ENCODE data around the gene XPO6.

XPO6 gene

DNA sequence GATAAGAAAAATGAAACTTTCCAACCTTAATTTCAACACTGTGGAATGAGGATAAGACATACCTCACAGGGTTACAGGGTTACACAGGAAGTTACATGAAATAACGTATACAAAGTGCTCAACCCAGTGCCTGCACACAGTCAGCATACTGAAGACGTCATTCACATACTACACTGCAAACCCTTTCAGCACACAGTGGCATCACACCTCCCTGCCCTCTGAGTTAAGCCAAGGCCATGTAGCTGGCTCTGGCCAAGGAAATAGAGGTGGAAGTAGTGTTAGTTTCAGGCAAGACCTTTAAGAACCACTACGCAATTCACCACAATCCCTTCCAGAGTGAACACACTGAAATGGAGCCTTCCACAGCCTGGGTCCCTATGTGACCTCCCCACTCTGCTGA is 101.7 kb downstream of the XPO6 start:
- no peak for FAIRE-seq

GRCh38 chr16:28108590-28109247 is 103.0 kb downstream of the XPO6 start:
- FAIRE-seq: no peak

DNA sequence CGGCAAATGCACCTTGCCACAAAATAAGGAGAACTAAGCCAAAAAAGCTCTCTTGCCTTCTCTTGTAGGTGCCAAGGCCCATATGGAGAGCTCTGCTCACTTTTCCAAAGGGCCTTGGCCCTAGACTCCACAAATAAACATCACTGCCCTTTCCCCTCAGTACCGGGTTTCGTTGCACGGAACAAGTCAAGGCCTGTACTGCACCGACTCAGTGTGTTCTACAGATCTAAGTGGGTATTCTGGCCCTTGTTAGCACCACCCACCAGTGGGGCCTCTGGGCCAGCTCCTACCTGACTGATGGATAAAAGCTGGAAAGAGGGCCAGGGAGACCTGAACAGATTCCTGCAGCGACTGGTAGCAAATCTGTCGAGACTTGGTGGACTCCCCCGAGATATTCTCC is 104.5 kb downstream of the XPO6 start:
- FAIRE-seq: no peak

GRCh38 chr16:28106467-28107215 is 105.1 kb downstream of the XPO6 start:
- no peak for FAIRE-seq

DNA sequence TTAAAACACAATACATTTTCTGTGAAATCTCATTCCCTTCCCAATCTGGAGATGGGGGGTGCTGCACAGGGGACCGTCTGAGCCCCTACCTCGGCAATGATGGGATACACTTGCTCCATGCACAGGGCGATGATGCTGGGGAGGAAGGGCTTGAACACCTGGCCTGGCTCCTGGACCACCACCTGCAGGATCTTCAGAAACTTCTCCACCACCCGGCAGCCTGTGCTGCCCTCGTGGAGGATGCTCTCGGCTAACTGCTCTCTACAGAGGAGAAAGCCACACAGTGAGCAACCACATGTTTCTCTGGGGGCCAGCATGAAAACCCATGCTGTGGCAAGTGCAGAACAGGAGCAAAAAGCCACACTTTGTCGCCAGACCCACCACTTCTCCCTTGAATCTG is 105.8 kb downstream of the XPO6 start:
- no peak for FAIRE-seq

DNA sequence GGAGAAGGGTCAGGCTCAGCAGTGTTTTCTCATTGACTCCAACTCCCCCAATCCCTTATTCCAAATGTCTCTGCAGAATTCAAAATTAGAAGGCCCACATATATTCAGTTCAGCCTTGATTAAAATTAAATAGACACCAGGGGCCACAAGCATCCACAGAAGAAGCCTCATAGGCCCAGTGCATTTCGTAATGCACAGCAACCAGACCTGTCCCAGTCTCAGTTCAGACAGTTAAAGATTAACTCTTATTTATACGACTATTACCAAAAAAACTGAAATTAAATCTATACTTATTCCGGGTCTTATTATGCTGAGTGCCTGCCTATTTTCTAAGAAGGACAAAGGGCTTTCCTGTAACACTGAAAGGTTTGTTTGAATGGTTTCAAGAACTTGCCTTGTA is 106.5 kb downstream of the XPO6 start:
- FAIRE-seq: no peak

- FAIRE-seq: no peak
Observed at GRCh38 chr16:28104404-28104803, 107.4 kb downstream of the XPO6 start.

DNA sequence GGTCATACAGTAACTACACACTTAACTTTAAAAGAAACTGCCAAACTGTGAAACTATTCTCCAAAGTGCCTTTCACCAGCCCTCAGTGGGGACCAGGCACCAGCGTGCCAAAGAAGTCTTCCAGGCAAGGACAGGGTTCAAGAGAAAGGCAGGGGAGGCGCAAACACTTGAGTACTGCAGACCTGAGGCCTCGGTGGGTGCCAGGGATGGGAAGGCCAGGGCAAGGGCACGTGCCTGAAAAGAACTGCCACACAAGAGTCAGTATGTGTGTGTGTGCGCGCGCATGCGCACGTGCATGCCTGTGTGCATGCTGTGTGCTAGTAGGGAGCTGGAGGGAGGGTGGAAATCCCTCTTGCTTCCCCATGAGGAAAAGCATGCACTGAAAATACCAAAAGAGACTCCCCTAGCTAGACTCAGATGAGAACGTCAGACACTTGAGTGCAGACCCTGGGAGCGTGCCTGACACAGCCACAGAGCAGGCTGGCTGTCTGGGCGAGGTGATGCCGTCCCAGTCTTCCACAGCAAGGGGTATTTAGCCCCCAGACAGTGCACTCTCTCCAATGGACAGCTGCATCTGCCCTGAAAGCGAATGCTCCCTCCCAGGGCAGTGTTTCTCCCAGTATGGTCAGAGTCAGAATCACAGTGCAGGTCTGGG is 108.1 kb downstream of the XPO6 start:
- FAIRE-seq: no peak

GRCh38 chr16:28101533-28101890 is 110.3 kb downstream of the XPO6 start:
- no peak for FAIRE-seq

DNA sequence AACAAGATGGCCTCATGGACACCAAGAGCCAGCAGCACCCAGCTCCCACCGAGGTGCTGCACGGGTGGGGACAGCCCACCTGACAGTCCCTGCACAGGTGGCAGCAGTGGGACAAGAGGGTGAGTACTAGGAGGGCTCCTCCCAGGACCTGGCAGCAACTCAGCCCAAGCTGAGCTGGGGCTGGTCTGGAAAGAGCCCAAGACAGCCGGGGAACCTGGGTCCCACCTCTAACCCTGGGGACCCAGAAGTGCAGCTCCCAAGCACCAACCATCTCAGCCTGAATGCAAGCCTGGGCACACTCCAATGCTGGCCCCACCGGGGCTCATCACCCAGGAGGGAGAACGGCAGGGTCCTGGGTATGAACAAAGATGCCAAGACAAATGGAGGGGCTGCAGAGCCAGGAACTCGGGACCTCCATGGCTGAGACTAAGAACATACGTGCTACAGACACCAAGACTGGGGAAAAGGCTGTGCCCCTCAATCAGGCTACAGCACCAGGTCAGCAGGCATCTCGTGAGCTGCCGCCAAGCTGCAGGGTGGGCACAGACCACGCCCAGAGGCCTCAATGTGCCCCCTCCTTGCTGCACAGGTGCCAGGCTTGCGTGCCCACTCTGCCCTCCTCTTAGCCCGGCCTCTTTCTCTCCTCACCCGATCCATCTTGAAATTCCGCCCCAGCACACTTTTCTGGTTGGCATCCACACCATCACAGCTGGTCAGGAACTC is 110.8 kb downstream of the XPO6 start:
- no peak for FAIRE-seq

- no peak for FAIRE-seq
Observed at GRCh38 chr16:28098959-28099945, 112.5 kb downstream of the XPO6 start.

DNA sequence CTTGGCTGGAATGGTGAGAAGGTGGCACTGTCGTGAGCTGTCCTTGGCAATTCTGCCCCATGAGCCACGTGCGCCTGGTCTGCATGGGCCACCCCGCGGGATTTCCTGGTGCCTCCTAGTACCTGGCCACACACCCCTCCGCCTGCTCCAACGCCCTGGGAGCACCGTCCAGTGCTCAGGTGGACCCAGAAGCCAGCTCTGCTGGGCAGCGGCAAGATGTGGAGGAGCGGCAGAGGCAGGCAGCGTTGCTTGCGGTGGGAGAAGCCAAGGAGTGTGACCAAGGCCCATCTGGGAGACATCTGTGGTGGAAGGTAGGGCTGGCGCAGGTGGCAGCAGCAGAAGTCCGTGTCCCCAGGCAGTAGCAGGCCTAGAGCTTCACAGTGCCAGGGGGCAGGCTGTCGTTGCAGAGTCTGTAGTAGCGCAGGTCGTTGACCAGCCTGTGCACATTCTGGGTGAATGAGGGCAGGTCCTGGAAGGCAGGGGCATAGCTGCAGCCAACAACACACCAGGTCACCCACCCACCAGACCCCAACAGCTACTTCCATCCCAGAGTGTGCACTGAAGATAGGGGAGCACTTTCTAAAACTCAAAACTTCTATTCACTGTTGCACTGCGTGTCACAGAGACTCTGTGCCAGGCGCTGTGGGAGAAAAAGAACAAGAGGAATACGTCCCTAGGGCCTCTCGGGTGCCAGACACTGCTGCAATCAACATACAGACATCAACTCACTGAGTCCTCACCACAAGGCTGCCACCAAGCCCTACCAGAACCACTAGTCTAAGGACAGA is 113.4 kb downstream of the XPO6 start:
- no peak for FAIRE-seq

- FAIRE-seq: no peak
Observed at GRCh38 chr16:28096983-28097899, 114.5 kb downstream of the XPO6 start.

DNA sequence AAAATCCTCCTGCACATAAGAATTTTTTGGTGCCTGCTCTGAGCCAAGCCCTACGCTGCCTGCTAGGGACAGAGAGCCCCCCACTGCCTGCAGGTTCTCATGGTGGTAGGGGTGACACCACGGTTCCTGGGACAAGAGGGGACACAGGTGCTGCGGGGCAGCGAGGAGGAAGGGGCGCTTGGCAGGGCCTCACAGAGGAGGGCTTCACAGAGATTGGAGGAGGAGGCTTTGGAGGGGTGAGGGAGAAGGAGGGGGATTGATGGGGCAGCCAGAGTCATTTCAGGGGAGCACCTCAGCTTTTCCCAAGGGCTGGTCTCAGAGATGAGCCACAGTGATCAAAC is 118.4 kb downstream of the XPO6 start:
- no peak for FAIRE-seq

DNA sequence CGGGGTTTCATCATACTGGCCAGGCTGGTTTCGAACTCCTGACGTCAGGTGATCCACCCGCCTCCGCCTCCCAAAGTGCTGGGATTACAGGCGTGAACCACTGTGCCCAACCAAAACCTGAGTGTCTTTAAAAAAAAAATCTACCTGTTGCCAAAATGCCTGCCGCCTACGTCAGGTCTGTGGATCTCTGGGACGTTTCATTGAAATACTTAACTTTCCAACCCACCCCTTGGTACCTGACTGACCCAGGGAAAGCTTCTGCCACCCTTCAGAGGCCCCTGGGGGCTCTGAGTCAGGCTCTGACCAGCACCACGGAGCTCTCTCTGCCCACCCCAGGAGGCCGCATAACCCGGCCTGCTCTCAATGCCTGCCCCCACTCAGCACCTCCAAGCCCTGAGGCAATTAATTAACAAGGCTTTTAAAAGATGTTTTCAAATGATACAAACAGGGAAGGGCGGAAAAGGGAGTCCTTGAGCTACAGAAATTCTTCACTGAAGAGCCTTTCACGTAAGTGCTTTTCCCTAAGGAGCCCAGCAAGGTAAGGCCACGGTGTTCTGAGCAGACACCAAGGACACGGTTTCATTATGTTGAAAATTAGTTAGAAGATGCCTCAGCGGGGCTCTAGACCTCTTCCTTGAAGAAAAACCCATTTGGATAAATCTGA is 118.9 kb downstream of the XPO6 start:
- FAIRE-seq: no peak

GRCh38 chr16:28091656-28092055 is 120.1 kb downstream of the XPO6 start:
- FAIRE-seq: no peak

GRCh38 chr16:28090646-28091377 is 121.0 kb downstream of the XPO6 start:
- no peak for FAIRE-seq

DNA sequence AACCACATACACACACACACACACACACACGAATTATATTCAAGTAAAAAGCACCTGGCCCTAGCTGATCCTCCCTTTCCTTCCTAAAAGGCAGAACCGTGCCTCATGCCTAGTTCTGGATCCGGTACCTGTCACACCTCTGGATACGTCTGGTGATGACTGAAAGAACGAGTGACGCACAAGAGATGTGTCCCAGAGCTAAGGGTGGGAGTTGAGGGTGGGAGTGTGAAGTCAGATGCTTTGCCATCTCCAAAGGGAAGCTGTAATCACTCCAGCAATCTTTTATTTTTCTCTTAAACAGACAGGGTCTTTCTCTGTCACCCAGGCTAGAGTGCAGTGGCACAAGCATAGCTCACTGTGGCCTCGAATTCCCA is 121.8 kb downstream of the XPO6 start:
- FAIRE-seq: no peak
